Stomach (tissue), 9 donors: Measurements from ENCODE around the gene ZNF746. TPM values are rescaled to one million over a fixed set of nuclear protein-coding genes. Genes with fewer than 3 reads are reported as not detected.

Experiments
- DNase-seq, 2 donors: peaks; one replicate each; pipeline versions ENCODE4 v3.0.0 to v3.0.0-alpha.2; 2013 to 2019
- H3K27ac ChIP-seq, 5 donors: fragments of 200-600 bp in 4 of 5; sonication (generic) in 4 of 5; one replicate each; pipeline ENCODE4 v1.5.1; 2013 to 2019; ENCODE audit warnings: mild to moderate bottlenecking in 1 of 5, moderate library complexity in 1 of 5
- H3K27me3 ChIP-seq, 3 donors: fragments of 200-600 bp; sonication (generic); one replicate each; pipeline ENCODE4 v1.5.1; 2017 to 2019; ENCODE audit warnings: mixed run types in 1 of 3
- H3K36me3 ChIP-seq, 4 donors: fragments of 200-600 bp; sonication (generic); 1 replicate in 3 of 4; 2 replicates in 1 of 4; pipeline ENCODE4 v1.5.1; 2016 to 2019
- H3K4me1 ChIP-seq, 4 donors: fragments of 200-600 bp; sonication (generic); one replicate each; pipeline ENCODE4 v1.5.1; 2016 to 2019
- H3K4me3 ChIP-seq, 4 donors: fragments of 200-600 bp; sonication (generic) in 3 of 4; one replicate each; pipeline ENCODE4 v1.5.1; 2016 to 2019; ENCODE audit warnings: mild to moderate bottlenecking in 1 of 4
- H3K9me3 ChIP-seq, 4 donors: fragments of 200-600 bp; sonication (generic); one replicate each; pipeline ENCODE4 v1.5.1; 2016 to 2019
- CTCF ChIP-seq, 7 experiments: fragments of 450-650 bp in 4 of 7; fragments of 200-600 bp in 3 of 7; sonication (generic) in 3 of 7; IDR thresholded peaks; one replicate each; pipeline ENCODE4 v1.5.1; 2016 to 2019; ENCODE audit warnings: antibody characterized with exemption in 7 of 7, control low read depth in 2 of 7, mild to moderate bottlenecking in 1 of 7
- EP300 ChIP-seq: sonication (generic); formaldehyde crosslinking; IDR thresholded peaks from one replicate; pipeline ENCODE4 v1.6.1; 2017; ENCODE audit warnings: antibody characterized with exemption
- POLR2A ChIP-seq, 4 donors: fragments of 450-650 bp; IDR thresholded peaks; one replicate each; pipeline ENCODE4 v1.6.1; 2016; ENCODE audit warnings: antibody characterized with exemption in 4 of 4, control low read depth in 2 of 4, mild to moderate bottlenecking in 1 of 4, moderate library complexity in 1 of 4
- POLR2AphosphoS5 ChIP-seq, 3 donors: sonication (generic); formaldehyde crosslinking; IDR thresholded peaks; one replicate each; pipeline ENCODE4 v1.6.1; 2016; ENCODE audit warnings: antibody characterized with exemption in 3 of 3
- WGBS, 5 donors: extraction: QIAGEN DNeasy Blood & Tissue Kit in 3 of 5; methylation state at CpG; one replicate each; pipeline versions ENCODE4 v1.1.5 to v1.1.7; 2013 to 2018; 5-methylcytosine and 5-hydroxymethylcytosine counted together
- intact Hi-C: fragments of 100-400 bp; cut with DNase I; formaldehyde crosslinking; loops from one replicate; pipeline ENCODE4 v1.15.1; 2023; ENCODE audit warnings: low total_unique reads
- polyA plus RNA-seq, 3 donors: library from polyadenylated mRNA; stranded (reverse); fragments of 200-250 nt; gene quantifications; one replicate each; pipeline ENCODE4 v1.2.3, GENCODE V29; 2013
- total RNA-seq, 5 donors: library from RNA; depleted of rRNA; stranded (reverse); fragments of >200 nt; gene quantifications; one replicate each; pipeline versions ENCODE4 v1.1.0 to v1.2.3, GENCODE V29; 2014 to 2016
- donor health status: healthy with polysubstance abuse.
- donor health status: Bipolar disorder and iron deficiency.
- donor health status: healthy.

The ZNF746 gene
- total and polyA plus RNA-seq, 8 donors = 4.7 to 128 (median 18.3) TPM

- Histone ChIP-seq H3K9me3 (no peaks in the 10 kb centered on the region), H3K4me3 (no peak overlapping the region), H3K27me3 (peaks cover 0 to 4% (median 0%) of the 10 kb centered on the region in 3 donors), H3K4me1 (no peaks in the 10 kb centered on the region), H3K36me3 (peaks cover 2 to 26% (median 21%) of the 10 kb centered on the region in 4 donors), H3K27ac (no peak overlapping the region)
- intact Hi-C loops = no loop called here
- DNase-seq = no peak
- 74 to 82% (median 78%) methylated on average over 5 of the region's 5 CpGs for WGBS, 5 donors
- TF ChIP-seq CTCF (IDR thresholded peaks at IDR 0.05) (no peak), EP300 (no peak), POLR2A (IDR thresholded peaks at IDR 0.05) (no peak), POLR2AphosphoS5 (IDR thresholded peaks at IDR 0.05) (no peak)
Measured at GRCh38 chr7:149468208-149468607, 29.4 kb downstream of the ZNF746 start.

- 58 to 69% (median 67%) methylated on average over 1 of the region's 1 CpG for WGBS, 5 donors
- Histone ChIP-seq H3K9me3 (no peaks in the 10 kb centered on the region), H3K4me1 (no peaks in the 10 kb centered on the region), H3K36me3 (peaks cover 0 to 18% (median 13%) of the 10 kb centered on the region in 4 donors), H3K4me3 (no peak overlapping the region), H3K27ac (no peak overlapping the region), H3K27me3 (peaks cover 0 to 4% (median 0%) of the 10 kb centered on the region in 3 donors)
- DNase-seq = no peak
- TF ChIP-seq EP300 = no peak
- TF ChIP-seq CTCF (IDR thresholded peaks at IDR 0.05) = no peak
- no peak for TF ChIP-seq POLR2A (IDR thresholded peaks at IDR 0.05)
- TF ChIP-seq POLR2AphosphoS5 (IDR thresholded peaks at IDR 0.05) = no peak
- intact Hi-C loops = no loop called here
Measured at GRCh38 chr7:149467321-149467859, 30.2 kb downstream of the ZNF746 start.

- H3K4me3 ChIP-seq = no peak overlapping the region
- H3K4me1 ChIP-seq = peaks cover 0 to 2% (median 1%) of the 10 kb centered on the region in 4 donors
- DNase-seq = no peak
- peaks cover 0 to 4% (median 0%) of the 10 kb centered on the region in 3 donors for H3K27me3 ChIP-seq
- TF ChIP-seq POLR2AphosphoS5 (IDR thresholded peaks at IDR 0.05) (no peak), POLR2A (IDR thresholded peaks at IDR 0.05) (no peak), CTCF (IDR thresholded peaks at IDR 0.05) (no peak), EP300 (no peak)
- no peaks in the 10 kb centered on the region for H3K9me3 ChIP-seq
- H3K27ac ChIP-seq = no peak overlapping the region
- intact Hi-C loops = no loop called here
- peaks cover 0 to 7% (median 3%) of the 10 kb centered on the region in 4 donors for H3K36me3 ChIP-seq
Measured at GRCh38 chr7:149466364-149466763, 31.2 kb downstream of the ZNF746 start.

- 80 to 100% (median 88%) methylated on average over 1 of the region's 1 CpG for WGBS, 5 donors
- intact Hi-C loops = no loop called here
- Histone ChIP-seq H3K4me1 (peaks cover 10 to 20% (median 19%) of the 10 kb centered on the region in 4 donors), H3K27ac (no peak overlapping the region), H3K36me3 (no peaks in the 10 kb centered on the region), H3K4me3 (no peak overlapping the region), H3K9me3 (no peaks in the 10 kb centered on the region), H3K27me3 (peaks cover 0 to 4% (median 0%) of the 10 kb centered on the region in 3 donors)
- no peak for DNase-seq
- TF ChIP-seq EP300 = no peak
- TF ChIP-seq POLR2AphosphoS5 (IDR thresholded peaks at IDR 0.05) = no peak
- TF ChIP-seq POLR2A (IDR thresholded peaks at IDR 0.05) = no peak
Measured at GRCh38 chr7:149463500-149464161, 34.0 kb downstream of the ZNF746 start.

- no peak for TF ChIP-seq POLR2A (IDR thresholded peaks at IDR 0.05)
- TF ChIP-seq POLR2AphosphoS5 (IDR thresholded peaks at IDR 0.05) = no peak
- TF ChIP-seq CTCF (IDR thresholded peaks at IDR 0.05) = no peak
- TF ChIP-seq EP300 = no peak
- intact Hi-C loops = no loop called here
- WGBS, 5 donors = 80 to 87% (median 85%) methylated on average over 9 of the region's 9 CpGs
- Histone ChIP-seq H3K9me3 (no peaks in the 10 kb centered on the region), H3K4me3 (no peak overlapping the region), H3K27me3 (peaks cover 0 to 4% (median 0%) of the 10 kb centered on the region in 3 donors), H3K4me1 (peaks cover 10 to 34% (median 26%) of the 10 kb centered on the region in 4 donors), H3K36me3 (peaks cover 0 to under 1% (median 0%) of the 10 kb centered on the region in 4 donors), H3K27ac (no peak overlapping the region)
- DNase-seq = no peak
Measured at GRCh38 chr7:149462101-149462520, 35.5 kb downstream of the ZNF746 start.
